Cardiac muscle cell (in vitro differentiated cells and primary cell): ENCODE data around the gene CFAP141. TPM values are rescaled to one million over a fixed set of nuclear protein-coding genes. Genes with fewer than 3 reads are reported as not detected.
"Not testable (repeated sequence)": the region's sequence is repeated elsewhere in the genome, so short reads cannot be mapped to it uniquely, and the experiment has no call there.

Experiments used
- DNase-seq, 2 donors: peaks; one replicate each; pipeline versions ENCODE4 v3.0.0 to v3.0.0-alpha.2; 2010 to 2017; ENCODE audit warnings: low read depth in 1 of 2, low spot score in 1 of 2
- H3K27ac ChIP-seq: fragments of 200-600 bp; sonication (generic); 2 replicates; pipeline ENCODE4 v1.5.1; 2016
- H3K27me3 ChIP-seq: fragments of 200-600 bp; sonication (generic); 2 replicates; pipeline ENCODE4 v1.6.0; 2016; ENCODE audit warnings: control low read depth
- H3K36me3 ChIP-seq: fragments of 200-600 bp; sonication (generic); 2 replicates; pipeline ENCODE4 v1.5.1; 2016; ENCODE audit warnings: control low read depth
- H3K4me1 ChIP-seq: fragments of 200-600 bp; sonication (generic); 2 replicates; pipeline ENCODE4 v1.8.1; 2017; ENCODE audit warnings: low read depth, mild to moderate bottlenecking, mixed run types
- H3K4me3 ChIP-seq: fragments of 200-600 bp; sonication (generic); 2 replicates; pipeline ENCODE4 v1.5.1; 2016; ENCODE audit warnings: mild to moderate bottlenecking
- H3K9me3 ChIP-seq: fragments of 200-600 bp; sonication (generic); 2 replicates; pipeline ENCODE4 v1.5.1; 2017; ENCODE audit warnings: low read depth, mild to moderate bottlenecking, control low read depth
- CTCF ChIP-seq: IDR thresholded peaks from 2 replicates; pipeline ENCODE4 v1.5.1; 2012; ENCODE audit warnings: low read depth, mild to moderate bottlenecking, low read length
- polyA plus RNA-seq: library from polyadenylated mRNA; unstranded; fragments of >200 nt; fragmentation: Nextera tagmentation; extraction: Ambion mirVana; gene quantifications from 2 replicates; pipeline ENCODE4 v1.2.1, GENCODE V29; 2016
- total RNA-seq: library from RNA; depleted of rRNA; stranded (reverse); fragments of >200 nt; gene quantifications from 2 replicates; pipeline ENCODE4 v1.2.3, GENCODE V29; 2016

Gene CFAP141
- total and polyA plus RNA-seq, 2 experiments from 2014 or later: not detected

GRCh38 chr1:154237880-154238506 lies 31.9 kb upstream of the CFAP141 start:
- DNase-seq: no peak
- no peaks in the 10 kb centered on the region for H3K9me3 ChIP-seq
- TF ChIP-seq CTCF: no peak
- H3K4me1 ChIP-seq: no peaks in the 10 kb centered on the region
- no peak overlapping the region for H3K4me3 ChIP-seq
- peaks cover 88% of the 10 kb centered on the region for H3K36me3 ChIP-seq
- no peak overlapping the region for H3K27ac ChIP-seq
- H3K27me3 ChIP-seq: no peaks in the 10 kb centered on the region

GRCh38 chr1:154237435-154237834 lies 31.3 kb upstream of the CFAP141 start:
- Histone ChIP-seq H3K36me3 (peaks cover 87% of the 10 kb centered on the region), H3K4me3 (no peak overlapping the region), H3K27me3 (no peaks in the 10 kb centered on the region), H3K27ac (no peak overlapping the region), H3K4me1 (no peaks in the 10 kb centered on the region), H3K9me3 (no peaks in the 10 kb centered on the region)
- no peak for TF ChIP-seq CTCF
- no peak for DNase-seq

- H3K4me3 ChIP-seq: no peak overlapping the region
- no peaks in the 10 kb centered on the region for H3K9me3 ChIP-seq
- no peaks in the 10 kb centered on the region for H3K27me3 ChIP-seq
- no peak for DNase-seq
- no peaks in the 10 kb centered on the region for H3K4me1 ChIP-seq
- no peak for TF ChIP-seq CTCF
- no peak overlapping the region for H3K27ac ChIP-seq
- peaks cover 84% of the 10 kb centered on the region for H3K36me3 ChIP-seq
Measured at GRCh38 chr1:154236855-154237254, 30.7 kb upstream of the CFAP141 start.

- not testable (repeated sequence) for DNase-seq, H3K27me3 ChIP-seq, H3K9me3 ChIP-seq, H3K27ac ChIP-seq, H3K4me1 ChIP-seq, H3K4me3 ChIP-seq
- peaks cover 87% of the 10 kb centered on the region for H3K36me3 ChIP-seq
Measured at GRCh38 chr1:154233127-154233526, 27.0 kb upstream of the CFAP141 start.

- not testable (repeated sequence) for DNase-seq, H3K4me3 ChIP-seq, H3K9me3 ChIP-seq, H3K4me1 ChIP-seq, H3K27me3 ChIP-seq, H3K27ac ChIP-seq
- H3K36me3 ChIP-seq: peaks cover 84% of the 10 kb centered on the region
Measured at GRCh38 chr1:154231112-154231511, 25.0 kb upstream of the CFAP141 start.

- no peaks in the 10 kb centered on the region for H3K27me3 ChIP-seq
- H3K9me3 ChIP-seq: no peaks in the 10 kb centered on the region
- peaks cover 40% of the 10 kb centered on the region for H3K36me3 ChIP-seq
- H3K27ac ChIP-seq: no peak overlapping the region
- no peak overlapping the region for H3K4me3 ChIP-seq
- no peak for TF ChIP-seq CTCF
- H3K4me1 ChIP-seq: peaks cover 25% of the 10 kb centered on the region
- DNase-seq: no peak
Measured at GRCh38 chr1:154225370-154225769, 19.2 kb upstream of the CFAP141 start.
